GM21515 (cell line): Measurements from ENCODE around the gene ZNF506.
"Not testable (repeated sequence)": the region's sequence is repeated elsewhere in the genome, so short reads cannot be mapped to it uniquely, and the experiment has no call there.

Experiments used
- ATAC-seq: cut with Tn5 transposase; IDR thresholded peaks from one replicate; pipeline ENCODE4 v1.9.1; 2021; ENCODE audit not compliant: unreplicated experiment

Gene ZNF506

DNA sequence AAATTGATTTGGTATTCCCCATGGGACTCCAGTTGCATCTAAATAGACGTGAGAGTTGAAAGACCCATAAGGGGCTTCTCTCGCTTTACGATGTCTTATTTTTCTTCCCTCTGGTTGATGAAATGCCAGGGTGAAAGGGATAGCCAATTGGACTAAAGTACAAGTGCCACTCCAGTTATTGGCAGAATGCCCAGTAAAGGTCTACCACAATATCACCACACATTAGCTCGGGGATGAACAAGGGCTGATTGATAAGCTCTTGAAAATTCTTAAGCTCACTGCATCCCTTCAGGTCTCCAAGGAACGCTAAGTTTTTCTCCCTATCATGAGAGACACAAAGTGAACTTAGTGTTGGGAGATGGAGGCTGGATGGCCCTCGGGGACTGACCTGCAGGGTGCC lies 39.8 kb downstream of the ZNF506 start:
- not testable (repeated sequence) for ATAC-seq

DNA sequence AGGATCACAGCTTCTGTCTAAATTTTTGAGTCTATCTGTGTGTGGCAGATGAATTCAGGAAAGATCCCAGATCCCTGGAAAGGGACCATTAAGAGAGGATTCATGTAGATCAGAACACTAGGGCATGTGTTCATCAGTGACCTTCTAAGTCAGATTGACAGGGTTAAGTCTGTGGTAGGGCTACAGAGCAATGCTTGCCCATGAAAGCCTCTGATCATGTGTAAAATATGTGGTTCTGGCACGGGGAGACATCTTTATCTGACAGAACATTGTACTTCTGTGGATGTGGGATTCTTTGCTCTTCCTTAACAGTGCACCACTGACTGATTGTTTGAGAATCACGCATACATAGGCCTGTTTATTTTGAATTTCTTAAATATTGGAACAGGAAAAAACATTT lies 42.9 kb downstream of the ZNF506 start:
- no peak for ATAC-seq

DNA sequence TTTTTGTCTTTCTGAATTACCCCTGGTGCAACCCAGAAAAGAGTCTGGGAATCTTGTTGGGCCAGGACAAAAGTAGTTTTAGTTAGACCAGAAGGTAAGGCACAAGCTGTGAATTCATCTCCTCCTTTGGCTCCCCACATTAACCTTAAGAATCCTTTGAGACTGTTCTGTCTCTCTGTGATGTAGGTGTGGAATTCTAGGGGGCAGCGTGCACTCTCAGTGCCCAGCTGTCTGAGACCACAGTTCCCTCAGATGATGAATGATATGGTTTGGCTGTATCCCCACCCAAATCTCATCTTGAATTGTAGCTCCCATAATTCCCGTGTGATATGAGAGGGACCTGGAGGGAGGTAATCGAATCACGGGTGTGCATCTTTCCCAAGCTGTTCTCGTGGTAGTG lies 43.9 kb downstream of the ZNF506 start:
- ATAC-seq, result no peak

DNA sequence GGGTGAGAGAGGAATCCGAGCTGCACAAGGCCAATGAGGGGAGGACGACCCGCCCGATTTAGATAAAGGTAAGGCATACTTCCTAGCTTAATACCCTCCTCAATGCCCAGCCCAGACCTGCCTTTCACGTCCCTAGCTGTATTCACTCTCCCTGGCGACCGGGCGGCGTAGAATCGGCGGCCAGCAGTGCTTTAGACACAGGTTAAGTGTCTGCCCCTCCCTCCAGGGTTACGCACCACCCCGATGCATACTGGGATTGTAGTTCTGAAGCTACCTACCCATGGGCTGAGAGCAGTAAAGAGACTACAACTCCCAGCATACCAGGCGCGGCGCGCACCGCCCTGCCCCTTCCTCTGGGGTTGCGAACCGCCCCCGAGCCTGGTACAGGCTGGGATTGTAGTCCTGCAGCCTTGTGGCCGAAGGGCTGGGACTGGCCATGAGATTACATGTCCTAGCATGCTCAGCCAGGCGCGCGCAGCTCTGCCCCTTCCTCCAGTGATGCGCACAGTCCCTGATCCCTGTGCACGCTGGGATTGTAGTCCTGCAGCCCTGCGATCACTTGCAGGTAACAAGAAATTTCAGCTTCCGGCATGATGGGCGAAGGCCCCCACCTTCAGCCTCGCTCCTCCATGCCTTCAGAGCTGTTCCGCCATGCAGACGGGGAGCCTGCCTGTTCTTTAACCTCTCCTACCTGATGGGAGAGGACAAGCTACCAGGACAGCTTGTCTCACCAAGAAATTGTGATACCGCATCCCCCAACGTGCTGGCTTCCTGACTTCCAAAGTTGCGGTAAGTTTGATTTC lies 45.1 kb downstream of the ZNF506 start:
- ATAC-seq, result peak; percentile 97

DNA sequence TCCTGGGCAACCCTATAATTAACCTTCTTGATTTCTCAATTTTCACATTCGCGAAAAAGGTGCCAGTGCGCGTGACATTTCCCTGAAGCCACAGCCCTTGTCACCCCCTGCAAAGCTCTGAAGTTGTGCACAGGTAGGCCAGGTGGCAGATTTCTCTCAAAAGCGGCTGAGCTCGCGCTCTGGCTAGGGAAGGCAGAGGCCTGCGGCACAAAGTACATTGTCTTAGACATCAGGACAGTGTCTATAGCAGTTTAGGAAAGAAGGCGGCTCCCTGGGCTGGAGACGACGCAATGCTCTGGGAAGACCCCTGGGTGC lies 45.7 kb downstream of the ZNF506 start:
- peak; percentile 21 for ATAC-seq

DNA sequence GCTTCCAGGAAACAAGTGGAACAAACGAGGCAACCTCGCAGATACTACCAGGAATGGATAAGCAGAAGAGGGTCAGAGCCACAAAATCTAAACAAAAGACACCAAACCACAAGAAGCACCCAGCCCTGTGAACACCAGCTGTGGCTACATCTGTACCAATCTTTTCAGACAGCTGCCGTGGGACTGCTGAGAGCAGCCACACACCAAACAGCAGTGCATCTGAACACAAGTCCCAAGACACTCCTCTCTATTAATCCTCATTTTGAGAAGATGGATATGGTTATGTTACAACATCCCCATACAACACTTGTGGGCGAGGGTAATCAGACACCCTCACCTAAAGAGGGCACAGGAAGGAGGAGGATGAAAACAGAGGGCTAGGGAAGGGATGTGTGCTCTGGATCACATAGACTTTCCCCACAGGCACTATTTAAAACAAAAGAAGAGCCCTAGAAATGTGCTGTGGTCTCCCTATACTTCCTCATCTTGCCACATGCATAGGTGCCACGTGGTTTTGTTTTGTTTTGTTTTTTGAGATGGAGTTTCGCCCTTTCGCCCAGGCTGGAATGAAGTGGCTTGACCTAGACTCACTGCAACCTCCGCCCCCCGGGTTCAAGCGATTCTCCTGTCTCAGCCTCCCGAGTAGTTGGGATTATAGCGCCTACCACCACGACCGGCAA lies 47.1 kb downstream of the ZNF506 start:
- no peak for ATAC-seq

DNA sequence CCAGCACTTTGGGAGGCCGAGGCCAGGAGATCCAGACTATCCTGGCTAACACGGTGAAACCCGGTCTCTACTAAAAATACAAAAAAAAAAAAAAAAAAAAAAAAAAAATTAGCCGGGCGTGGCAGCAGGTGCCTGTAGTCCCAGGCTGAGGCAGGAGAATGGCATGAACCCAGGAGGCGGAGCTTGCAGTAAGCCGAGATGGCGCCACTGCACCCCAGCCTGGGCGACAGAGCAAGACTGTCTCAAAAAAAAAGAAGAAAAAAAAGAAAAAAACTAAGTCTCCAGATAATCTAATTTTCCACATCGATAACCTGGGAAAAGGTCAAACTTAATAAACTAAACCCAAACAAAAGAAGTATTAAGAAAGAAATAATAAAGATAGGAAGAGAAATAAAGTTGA lies 49.6 kb downstream of the ZNF506 start:
- not testable (repeated sequence) for ATAC-seq

DNA sequence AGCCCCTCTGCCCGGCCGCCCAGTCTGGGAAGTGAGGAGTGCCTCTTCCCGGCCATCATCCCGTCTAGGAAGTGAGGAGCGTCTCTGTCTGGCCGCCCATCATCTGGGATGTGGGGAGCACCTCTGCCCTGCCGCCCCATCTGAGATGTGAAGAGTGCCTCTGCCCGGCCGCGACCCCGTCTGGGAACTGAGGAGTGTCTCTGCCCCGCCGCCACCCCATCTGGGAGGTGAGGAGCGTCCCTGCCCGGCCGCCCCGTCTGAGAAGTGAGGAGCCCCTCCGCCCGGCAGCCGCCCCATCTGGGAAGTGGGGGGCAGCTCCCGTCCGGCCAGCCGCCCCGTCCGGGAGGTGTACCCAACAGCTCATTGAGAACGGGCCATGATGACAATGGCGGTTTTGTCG lies 51.6 kb downstream of the ZNF506 start:
- not testable (repeated sequence) for ATAC-seq

DNA sequence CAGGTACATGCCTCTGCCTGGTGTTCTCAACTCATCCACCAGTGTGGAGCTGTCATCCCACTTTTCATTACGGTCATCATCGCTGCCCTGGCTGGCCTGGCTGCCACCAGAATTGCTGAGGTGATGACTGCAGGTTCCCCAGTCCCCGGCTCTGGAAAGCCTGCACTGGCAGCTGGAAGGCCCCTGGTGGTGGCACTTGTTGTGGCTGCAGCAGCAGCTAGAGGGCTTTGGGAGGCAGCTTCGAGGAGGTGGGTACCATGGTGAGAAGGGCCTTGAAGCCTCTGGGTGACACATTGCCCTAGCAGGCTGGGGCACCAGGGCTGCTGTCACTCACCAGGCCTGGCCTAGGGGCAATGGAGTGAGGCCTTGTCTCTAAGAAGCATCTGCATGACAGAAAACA lies 63.4 kb downstream of the ZNF506 start:
- no peak for ATAC-seq

DNA sequence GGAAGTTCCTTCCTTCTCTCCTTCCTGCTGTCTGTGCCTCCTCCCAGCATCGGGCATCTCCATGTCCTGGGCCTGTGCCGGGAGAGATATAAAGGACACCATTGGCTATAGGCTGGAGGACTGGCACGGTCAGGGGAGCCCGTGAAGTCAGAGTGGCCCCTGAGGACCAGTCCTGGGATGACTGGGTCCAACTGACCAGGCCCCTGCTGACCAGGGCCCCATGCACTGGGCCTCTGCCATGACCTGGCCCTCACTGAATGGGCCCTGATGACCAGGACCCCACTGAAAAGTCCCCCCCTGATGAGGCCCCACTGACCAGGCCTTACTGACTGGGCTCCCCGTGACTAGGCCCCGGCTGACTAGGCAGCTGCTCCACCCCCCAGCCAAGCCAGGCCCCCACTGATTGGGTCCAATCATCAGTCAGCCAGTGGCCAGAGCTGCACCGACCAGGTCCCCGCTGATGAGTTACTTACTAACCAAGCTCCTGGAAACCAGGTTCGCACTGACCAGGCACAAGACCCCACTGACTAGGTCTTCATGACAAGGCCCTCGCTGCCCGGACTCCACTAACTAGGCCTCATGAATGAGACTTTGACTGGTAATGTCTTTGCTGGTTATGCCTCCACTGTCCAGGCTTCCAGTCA lies 68.7 kb downstream of the ZNF506 start:
- ATAC-seq, result no peak

DNA sequence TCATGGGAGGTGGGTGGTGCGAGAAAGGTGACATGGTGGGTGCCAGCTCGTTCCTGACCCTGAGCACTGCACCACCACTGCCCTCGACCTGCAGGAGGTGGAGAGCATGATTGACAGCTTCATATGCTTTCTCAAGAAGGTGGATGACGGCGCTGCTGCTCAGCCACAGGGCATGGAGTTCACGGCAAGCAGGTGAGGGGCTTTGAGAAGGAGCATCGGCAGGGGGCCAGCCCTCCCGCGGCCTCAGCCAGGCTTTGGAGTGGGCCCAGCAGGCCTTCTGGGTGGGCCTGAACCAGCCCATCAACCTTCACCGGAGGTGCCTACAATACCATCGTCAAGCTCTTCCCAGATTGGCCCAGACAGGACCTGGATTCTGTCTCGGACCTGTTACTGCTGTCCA lies 69.7 kb downstream of the ZNF506 start:
- no peak for ATAC-seq

DNA sequence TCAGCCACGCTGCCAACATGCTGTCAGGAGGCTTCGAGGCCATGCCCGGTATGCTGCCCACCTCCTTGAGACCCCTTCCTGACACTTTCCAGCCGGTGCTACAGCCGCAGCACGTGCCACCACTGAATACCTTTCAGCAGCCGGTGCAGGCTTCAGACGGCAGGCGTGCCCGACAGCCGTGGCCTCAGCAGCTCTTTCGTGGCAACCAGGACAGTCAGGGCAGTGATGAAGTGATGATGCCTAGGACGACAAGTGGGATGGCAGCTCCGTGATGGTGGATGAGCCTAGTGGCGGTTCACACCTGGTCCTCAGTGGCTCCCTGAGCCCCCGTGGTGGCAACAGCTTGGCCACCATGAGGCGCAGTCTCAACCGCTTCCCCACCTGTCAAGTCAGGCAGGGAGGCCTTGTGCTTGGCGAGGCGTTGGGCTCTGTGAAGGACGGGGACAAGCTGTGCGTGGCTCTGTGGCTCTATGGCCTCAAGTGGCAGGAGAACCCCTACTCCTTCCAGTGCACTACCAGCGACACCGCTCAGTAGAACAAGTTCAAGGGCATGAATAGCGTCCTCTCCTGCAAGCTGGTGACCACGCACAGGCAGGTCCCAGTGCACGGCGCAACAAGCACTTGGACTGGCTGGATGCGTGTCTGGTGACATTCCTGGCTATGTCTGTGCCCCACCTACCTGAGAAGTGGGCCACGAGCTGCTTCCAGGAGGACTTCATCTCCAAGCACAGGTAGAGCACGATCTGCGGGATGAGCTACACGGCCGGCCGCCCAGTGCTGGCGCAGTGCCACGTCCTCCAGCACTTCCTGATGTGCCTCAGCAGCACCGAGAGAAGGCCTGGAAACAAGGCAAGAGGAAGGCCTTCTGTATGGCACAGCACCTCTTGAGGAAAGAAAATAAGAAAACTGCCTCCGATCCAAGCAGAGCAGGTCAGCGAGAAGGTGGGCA lies 70.4 kb downstream of the ZNF506 start:
- ATAC-seq, result no peak

DNA sequence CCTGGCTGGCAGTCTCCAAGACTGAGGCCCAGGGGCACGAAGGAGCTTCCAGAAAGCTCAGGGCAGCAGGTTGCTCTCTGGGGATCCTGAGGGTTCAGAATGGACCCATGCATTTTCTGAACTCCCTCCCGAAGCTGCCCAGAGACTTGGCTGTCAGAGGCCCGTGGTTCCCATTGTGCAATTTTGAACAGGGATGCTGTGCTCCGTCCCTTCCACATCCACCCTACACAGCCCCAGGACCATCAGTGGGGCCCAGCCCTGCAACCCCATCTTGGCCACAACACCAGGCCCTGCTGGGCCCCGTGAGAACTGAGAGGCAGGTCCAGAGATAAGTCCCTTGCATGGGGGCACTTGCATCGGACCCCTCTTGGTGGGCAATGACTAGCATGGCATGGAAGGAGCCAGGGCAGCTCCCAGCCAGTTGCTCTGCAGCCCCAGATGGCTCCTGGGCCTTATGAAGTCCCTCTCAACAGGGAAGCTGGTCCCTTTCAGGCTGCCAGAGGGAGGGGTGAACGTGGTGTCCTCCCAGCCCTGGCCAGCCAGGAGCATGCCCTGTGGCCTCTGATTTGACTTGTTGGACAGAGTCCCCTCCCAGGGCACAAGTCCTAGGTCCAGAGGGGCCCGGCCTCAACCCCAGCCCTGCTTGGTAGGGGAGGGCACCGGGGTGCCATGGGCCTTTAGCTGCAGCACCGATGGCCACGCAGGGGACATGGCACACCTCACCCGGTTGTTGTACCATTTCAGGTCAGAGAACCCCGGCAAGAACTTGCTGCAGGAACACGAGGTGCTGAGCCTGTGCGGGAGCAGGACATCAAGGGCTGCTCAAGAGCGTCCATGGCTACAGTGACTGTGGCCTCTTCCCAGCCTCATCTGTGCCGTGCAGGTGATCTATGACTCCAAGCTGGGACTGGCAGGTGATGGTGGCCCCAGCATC lies 71.4 kb downstream of the ZNF506 start:
- ATAC-seq, result no peak

DNA sequence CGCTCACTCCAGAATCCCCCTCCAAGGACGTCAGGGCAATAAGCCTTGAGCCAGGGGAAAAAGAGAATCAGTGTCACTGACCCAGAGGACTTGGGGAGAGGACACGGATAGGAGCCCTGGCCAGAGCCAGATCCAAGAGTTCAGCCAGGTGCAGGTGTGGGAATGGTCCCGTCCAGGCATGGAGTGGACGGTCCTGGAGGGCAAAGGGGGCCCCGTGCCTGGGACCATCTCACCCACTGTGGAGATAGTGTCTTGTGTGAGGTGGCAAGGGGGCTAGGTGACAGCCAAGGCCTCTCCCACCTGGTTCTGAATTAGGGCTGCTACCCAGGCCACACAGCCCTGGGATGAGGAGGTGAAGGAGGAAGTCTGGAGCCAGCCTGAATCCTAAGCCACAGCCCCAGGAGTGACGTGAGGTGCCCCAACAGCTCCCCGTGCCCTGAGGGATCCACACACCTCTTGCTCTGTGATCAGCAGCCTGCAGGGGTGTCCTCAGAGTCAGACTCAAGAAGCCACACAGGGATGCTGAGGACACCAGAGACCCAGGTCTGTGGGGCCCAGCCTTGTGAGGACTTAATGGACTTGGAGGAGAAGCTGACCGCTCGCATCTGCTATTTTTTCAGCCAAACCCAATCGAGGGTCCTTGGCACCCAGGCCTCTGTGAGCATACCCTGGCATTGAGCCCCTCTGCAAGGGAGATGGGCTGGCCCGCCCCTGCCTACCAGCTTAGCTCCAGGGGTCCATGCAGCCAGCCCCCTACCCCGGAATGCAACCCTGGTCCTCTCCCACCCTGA lies 72.2 kb downstream of the ZNF506 start:
- ATAC-seq, result no peak

DNA sequence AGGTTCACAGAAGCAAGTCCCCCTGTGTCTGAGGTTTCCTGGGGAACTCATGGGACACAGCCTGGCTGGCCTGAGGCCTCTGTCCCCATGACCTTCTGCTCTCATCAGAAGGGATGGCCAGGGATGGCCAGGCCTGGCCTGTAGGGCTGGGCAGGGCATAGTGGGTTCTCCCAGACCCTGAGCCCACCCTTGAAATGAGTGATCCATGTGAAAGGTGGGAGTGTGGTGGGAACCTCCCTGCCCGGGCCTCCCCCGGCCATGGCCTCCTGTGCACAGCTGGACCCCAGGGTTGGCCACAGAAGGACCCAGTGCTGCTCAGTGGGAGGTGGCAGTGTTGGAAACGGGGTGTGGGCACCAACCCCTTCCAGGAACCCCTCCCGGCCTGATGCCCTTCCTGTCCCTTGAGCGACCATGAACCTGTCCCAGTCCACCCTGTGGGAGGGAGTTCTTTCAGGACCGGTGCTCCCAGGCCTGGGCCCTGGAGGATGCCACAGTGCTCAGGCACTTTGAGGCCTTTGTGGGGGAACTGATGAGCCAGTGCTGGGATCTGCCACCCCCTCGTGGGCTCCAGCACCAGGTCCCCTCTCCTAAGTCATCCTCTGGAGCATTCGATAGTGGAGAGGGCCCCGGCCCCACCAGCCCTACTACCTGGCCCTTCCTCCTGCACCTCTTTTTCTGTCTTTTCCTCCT lies 73.2 kb downstream of the ZNF506 start:
- no peak for ATAC-seq

DNA sequence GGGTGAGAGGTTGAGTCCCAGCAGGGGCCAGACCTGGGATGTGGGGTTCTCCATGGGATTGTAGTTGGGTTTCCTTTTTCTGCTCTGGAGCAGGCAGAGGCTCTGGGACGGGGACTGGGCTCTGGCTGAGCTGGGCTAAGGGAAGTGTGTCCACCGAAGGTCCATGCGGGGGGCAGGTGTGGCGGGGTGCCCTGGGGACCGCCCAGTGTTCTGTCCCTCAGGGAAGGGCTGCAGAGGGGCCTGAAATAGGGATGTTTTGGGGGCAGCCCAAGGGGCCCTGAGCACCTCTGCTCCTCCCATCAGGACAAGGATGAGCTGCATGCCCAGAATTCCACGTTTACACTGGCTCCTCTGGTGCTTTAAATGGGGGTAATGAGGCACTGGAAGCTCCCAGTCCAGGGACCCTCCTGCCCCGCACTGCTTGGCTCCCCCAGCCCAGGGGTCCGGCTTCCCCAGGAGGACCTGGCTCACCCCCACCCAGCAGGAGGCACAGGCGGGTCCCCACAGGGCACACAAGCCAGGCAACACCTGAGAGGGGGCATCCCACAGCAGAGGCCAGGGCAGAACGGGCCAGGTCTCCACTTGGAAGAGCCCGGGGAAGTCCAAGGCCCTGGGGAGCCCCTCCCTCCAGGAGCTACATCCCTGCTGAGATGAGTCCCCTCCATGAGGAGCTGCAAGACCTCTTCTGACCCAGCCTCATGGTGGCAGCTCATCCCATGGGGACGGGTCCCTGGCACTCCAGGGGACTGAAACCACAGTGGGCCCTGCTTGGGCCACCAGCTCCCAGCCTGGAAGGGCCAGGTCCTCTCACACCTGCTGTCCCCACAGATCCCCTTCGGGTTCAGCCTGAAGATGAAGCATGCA lies 74.0 kb downstream of the ZNF506 start:
- ATAC-seq, result no peak

DNA sequence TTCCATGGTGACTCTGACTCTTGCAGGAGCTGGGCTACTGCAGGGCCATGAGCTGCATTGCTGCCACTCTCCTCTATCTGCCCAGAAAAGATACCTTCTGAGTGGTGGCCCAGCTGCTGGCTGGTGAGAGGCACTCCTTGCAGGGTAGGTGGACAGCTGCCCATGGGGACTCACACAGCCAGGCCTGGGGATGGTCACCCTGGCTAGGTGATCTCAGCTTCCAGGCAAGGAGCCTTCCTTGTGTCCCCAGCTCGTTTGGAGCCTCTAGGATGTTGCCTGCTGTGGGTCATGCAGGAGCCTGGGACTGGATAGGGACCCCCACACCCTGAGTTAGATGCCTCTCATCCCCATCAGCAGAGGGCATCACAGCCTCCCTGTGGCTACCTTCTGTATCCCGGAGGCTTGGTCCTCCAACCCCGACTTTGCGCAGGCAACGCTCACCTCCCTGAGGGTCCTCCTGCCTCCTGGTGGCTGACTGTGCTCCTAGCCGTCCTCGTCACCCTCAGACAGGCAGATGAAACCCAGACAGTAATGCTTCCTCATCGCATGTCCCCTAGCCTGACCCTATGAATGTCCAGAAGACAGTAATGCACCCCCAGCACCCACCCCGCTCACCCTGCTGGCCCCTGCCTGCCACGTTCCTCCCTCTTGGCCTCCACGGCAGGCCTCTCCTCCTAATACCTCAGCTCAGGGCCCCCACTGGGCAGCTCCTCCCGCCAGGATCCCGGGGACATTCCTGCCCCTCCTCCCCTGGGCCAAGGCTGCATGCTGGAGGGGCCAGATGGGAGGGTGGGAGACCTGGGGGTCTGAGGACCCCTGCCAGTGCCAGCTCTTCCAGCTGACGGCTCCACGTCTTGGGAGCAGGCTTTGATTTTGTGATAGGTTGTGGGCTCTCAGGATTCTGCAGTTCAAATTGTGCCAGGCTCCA lies 75.0 kb downstream of the ZNF506 start:
- no peak for ATAC-seq
